HCT116 (cell line): ENCODE measurements around the gene LGR6. TPM values are rescaled to one million over a fixed set of nuclear protein-coding genes. Genes with fewer than 3 reads are reported as not detected.

ENCODE experiments used
- ATAC-seq: fragments of 200-7000 bp; cut with Tn5 transposase; 2 replicates; pipeline ENCODE4 v1.9.1; 2020; ENCODE audit warnings: mild to moderate bottlenecking, moderate library complexity
- BruUV-seq: library from RNA; stranded (reverse); fragments of 400-500 nt; replicated peaks from 2 replicates; lab custom pipeline; 2021; lab: Mats Ljungman, UMichigan
- CTCF ChIA-PET: fragments of 300-600 bp; sonication (Branson Sonifier 250); formaldehyde crosslinking; loops from one replicate; lab custom pipeline; 2021; ENCODE audit warnings: antibody characterized with exemption; lab: Charles Lee
- POLR2A ChIA-PET: fragments of 300-600, 350-600 bp; sonication (Branson Sonifier 250); formaldehyde crosslinking; loops from one replicate; lab custom pipeline; 2021; ENCODE audit warnings: antibody characterized with exemption; lab: Charles Lee
- RAD21 ChIA-PET, 2 experiments: fragments of 300-600 bp; sonication (Branson Sonifier 250); formaldehyde crosslinking; loops; one replicate each; lab custom pipeline; 2023; ENCODE audit warnings: low total read pairs in 2 of 2; ENCODE audit not compliant: uncharacterized antibody in 2 of 2, unreplicated experiment in 2 of 2, low non-redundant PET in 1 of 2; lab: Charles Lee
- DNase-seq: peaks from one replicate; pipeline ENCODE4 v3.0.0-alpha.2; 2010; ENCODE audit warnings: low read depth, low spot score
- H2AFZ ChIP-seq: fragments of 200-600 bp; shearing (Covaris generic), sonication (generic); 2 replicates; pipeline ENCODE4 v1.6.1; 2017; ENCODE audit warnings: low read depth, mixed run types, mixed read lengths, antibody characterized with exemption, low read length; ENCODE audit not compliant: poor library complexity, severe bottlenecking
- H3K27ac ChIP-seq: 2 replicates; pipeline ENCODE4 v1.5.1; 2012; ENCODE audit warnings: low read depth, low read length
- H3K27me3 ChIP-seq: fragments of 200-600 bp; sonication (generic); 2 replicates; pipeline ENCODE4 v1.6.1; 2016; ENCODE audit warnings: mixed run types, low read length, mixed read lengths; ENCODE audit not compliant: insufficient read depth
- H3K36me3 ChIP-seq, 2 experiments: fragments of 200-500 bp in 1 of 2; fragments of 200-600 bp in 1 of 2; sonication (Bioruptor generic) in 1 of 2; sonication (generic) in 1 of 2; 2 replicates each; pipeline versions ENCODE4 v1.5.1 to v1.6.1; 2014 to 2016; ENCODE audit warnings: low read length in 2 of 2, inconsistent platforms in 1 of 2, mixed read lengths in 1 of 2, mixed run types in 1 of 2; ENCODE audit not compliant: insufficient read depth in 2 of 2, control insufficient read depth in 1 of 2
- H3K4me1 ChIP-seq, 2 experiments: fragments of 200-600 bp in 1 of 2; sonication (generic) in 1 of 2; 2 replicates each; pipeline versions ENCODE4 v1.5.1 to v1.6.1; 2012 to 2017; ENCODE audit warnings: low read length in 2 of 2, inconsistent platforms in 1 of 2, mild to moderate bottlenecking in 1 of 2, mixed read lengths in 1 of 2, mixed run types in 1 of 2, moderate library complexity in 1 of 2; ENCODE audit not compliant: insufficient read depth in 2 of 2, control insufficient read depth in 1 of 2
- H3K4me2 ChIP-seq: fragments of 200-600 bp; sonication (generic); 2 replicates; pipeline ENCODE4 v1.6.1; 2017; ENCODE audit warnings: mixed run types, low read length, mixed read lengths
- H3K4me3 ChIP-seq, 2 experiments: fragments of 200-600 bp in 1 of 2; sonication (generic) in 1 of 2; replicated peaks in 1 of 2; 2 replicates each; pipeline ENCODE4 v1.5.1; 2011 to 2016; ENCODE audit warnings: low read length in 2 of 2, control low read depth in 1 of 2, low read depth in 1 of 2, mild to moderate bottlenecking in 1 of 2, mixed read lengths in 1 of 2, mixed run types in 1 of 2
- H3K79me2 ChIP-seq: fragments of 200-600 bp; sonication (generic); 2 replicates; pipeline ENCODE4 v1.6.1; 2017; ENCODE audit warnings: mild to moderate bottlenecking, mixed run types, low read length, moderate library complexity, mixed read lengths; ENCODE audit not compliant: insufficient read depth
- H3K9ac ChIP-seq: fragments of 200-600 bp; sonication (generic); 2 replicates; pipeline ENCODE4 v1.6.1; 2016; ENCODE audit warnings: low read length, mixed read lengths
- H3K9me2 ChIP-seq: fragments of 200-600 bp; sonication (generic), shearing (Covaris generic); 2 replicates; pipeline ENCODE4 v1.6.1; 2017; ENCODE audit warnings: mixed run types, mild to moderate bottlenecking, moderate library complexity; ENCODE audit not compliant: insufficient read depth
- H3K9me3 ChIP-seq, 2 experiments: fragments of 200-500 bp in 1 of 2; fragments of 200-600 bp in 1 of 2; sonication (Bioruptor generic) in 1 of 2; sonication (generic) in 1 of 2; 2 replicates each; pipeline ENCODE4 v1.6.1; 2014 to 2017; ENCODE audit warnings: low read length in 2 of 2, mixed read lengths in 2 of 2, inconsistent platforms in 1 of 2, low read depth in 1 of 2, mild to moderate bottlenecking in 1 of 2, mixed run types in 1 of 2, moderate library complexity in 1 of 2; ENCODE audit not compliant: control insufficient read depth in 1 of 2, insufficient read depth in 1 of 2
- H4K20me1 ChIP-seq: fragments of 200-600 bp; sonication (generic), shearing (Covaris generic); 2 replicates; pipeline ENCODE4 v1.6.1; 2017; ENCODE audit warnings: mixed run types, mild to moderate bottlenecking, moderate library complexity; ENCODE audit not compliant: insufficient read depth
- ATF3 ChIP-seq: IDR thresholded peaks from 2 replicates; pipeline ENCODE4 v1.6.1; 2012
- CBX3 ChIP-seq: IDR thresholded peaks from 2 replicates; pipeline ENCODE4 v1.6.1; 2012; ENCODE audit warnings: low read depth
- EGR1 ChIP-seq: IDR thresholded peaks from 2 replicates; pipeline ENCODE4 v1.6.1; 2012; ENCODE audit warnings: low read depth
- ELF1 ChIP-seq: IDR thresholded peaks from 2 replicates; pipeline ENCODE4 v1.6.1; 2012; ENCODE audit warnings: low read depth, borderline replicate concordance
- EZH2 ChIP-seq: fragments of 200-600 bp; sonication (generic); IDR thresholded peaks from 2 replicates; pipeline ENCODE4 v1.6.1; 2017; ENCODE audit warnings: antibody characterized with exemption, mixed run types
- EZH2phosphoT487 ChIP-seq: fragments of 200-600 bp; IDR thresholded peaks from 2 replicates; pipeline ENCODE4 v1.6.1; 2018; ENCODE audit warnings: antibody characterized with exemption, borderline replicate concordance
- FOSL1 ChIP-seq: IDR thresholded peaks from 2 replicates; pipeline ENCODE4 v1.6.1; 2012; ENCODE audit warnings: low read depth
- RAD21 ChIP-seq: IDR thresholded peaks from 2 replicates; pipeline ENCODE4 v1.6.1; 2012; ENCODE audit warnings: low read depth, mild to moderate bottlenecking
- SIN3A ChIP-seq: IDR thresholded peaks from 2 replicates; pipeline ENCODE4 v1.6.1; 2012; ENCODE audit warnings: low read depth
- SRF ChIP-seq: IDR thresholded peaks from 2 replicates; pipeline ENCODE4 v1.6.1; 2012; ENCODE audit warnings: low read depth
- TCF7L2 ChIP-seq: IDR thresholded peaks from 2 replicates; pipeline ENCODE4 v1.7.0; 2011; ENCODE audit warnings: borderline replicate concordance, inconsistent platforms; ENCODE audit not compliant: insufficient read depth, insufficient read length; ENCODE audit errors: extremely low read depth
- YY1 ChIP-seq: IDR thresholded peaks from 2 replicates; pipeline ENCODE4 v1.6.1; 2011; ENCODE audit warnings: low read length, low read depth, moderate library complexity, mild to moderate bottlenecking; ENCODE audit not compliant: insufficient replicate concordance; ENCODE audit errors: extremely low read depth
- ZBTB33 ChIP-seq: IDR thresholded peaks from 2 replicates; pipeline ENCODE4 v1.6.1; 2011; ENCODE audit warnings: mild to moderate bottlenecking, low read length, moderate library complexity; ENCODE audit not compliant: insufficient replicate concordance; ENCODE audit errors: extremely low read depth
- ZFX ChIP-seq: fragments of 450-650 bp; IDR thresholded peaks from 2 replicates; pipeline ENCODE4 v1.6.1; 2017
- ZNF274 ChIP-seq: fragments of 200-500 bp; sonication (Bioruptor generic); IDR thresholded peaks from 2 replicates; pipeline ENCODE4 v1.6.1; 2014; ENCODE audit warnings: mild to moderate bottlenecking, low read depth, low read length, inconsistent platforms
- intact Hi-C: fragments of 100-400 bp; cut with micrococcal nuclease; formaldehyde crosslinking; loops from 2 replicates; pipeline ENCODE4 v1.10.0; 2022
- total RNA-seq: library from RNA; stranded (reverse); gene quantifications from one replicate; pipeline ENCODE4 v1.2.1, GENCODE V29; 2021; ENCODE audit not compliant: unreplicated experiment
- TF ChIP-seq, protein P1 (sequence below), 3 experiments: fragments of 200-600 bp in 1 of 3; sonication (generic) in 1 of 3; IDR thresholded peaks in 2 of 3; conservative IDR thresholded peaks in 1 of 3; 2 replicates each; pipeline ENCODE4 v1.5.1; 2012 to 2017; ENCODE audit warnings: low read depth in 2 of 3, low read length in 2 of 3, antibody characterized with exemption in 1 of 3, borderline replicate concordance in 1 of 3, control low read depth in 1 of 3, mild to moderate bottlenecking in 1 of 3, mixed read lengths in 1 of 3, mixed run types in 1 of 3, moderate library complexity in 1 of 3; ENCODE audit not compliant: insufficient read depth in 1 of 3

Gene LGR6
- total RNA-seq, 1 experiment from 2014 or later: 0.20 TPM

- no peaks in the 10 kb centered on the region for H3K36me3 ChIP-seq
Measured at GRCh38 chr1:202227997-202228401, 34.4 kb downstream of the LGR6 start.

DNA sequence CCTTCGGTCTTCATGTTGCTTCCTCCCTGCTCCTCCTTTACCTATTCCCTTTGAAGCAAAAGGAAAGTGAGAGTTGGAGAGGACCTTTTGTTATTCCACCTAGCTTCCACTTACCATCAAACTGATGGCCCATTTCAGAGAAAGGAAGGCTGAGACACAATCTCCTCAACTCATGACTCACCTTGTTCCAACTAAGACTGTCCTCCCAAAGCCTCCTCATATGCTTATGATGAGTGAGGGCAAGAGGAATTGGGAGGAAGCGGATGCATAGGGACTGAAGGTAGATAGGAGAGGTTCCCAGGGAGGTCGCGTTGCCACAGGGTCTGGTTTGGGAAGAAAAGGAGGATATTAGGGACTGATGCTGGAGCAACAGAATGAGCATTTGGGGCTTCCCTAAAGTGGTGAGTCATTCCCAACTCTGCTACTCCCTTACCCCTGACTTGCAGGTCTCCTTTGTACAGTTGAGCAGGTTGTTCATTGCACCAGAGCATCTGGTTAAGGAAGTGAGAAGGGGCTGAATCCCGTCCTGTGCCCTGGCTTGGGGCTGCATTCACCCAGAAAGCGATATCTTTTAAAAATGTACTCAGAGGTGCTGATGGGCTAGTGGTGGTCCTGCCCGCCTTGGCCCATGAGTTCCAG, 35.0 kb downstream of the LGR6 start:
- ChIA-PET RAD21 (no interaction called here), POLR2A (no interaction called here), CTCF (no interaction called here)
- Histone ChIP-seq H4K20me1 (no peaks in the 10 kb centered on the region), H3K9me2 (no peaks in the 10 kb centered on the region), H3K9ac (no peak overlapping the region), H3K27me3 (peaks cover 41% of the 10 kb centered on the region; the same call in 1 of the 2 replicates), H3K9me3 (no peaks in the 10 kb centered on the region), H3K36me3 (no peaks in the 10 kb centered on the region), H3K79me2 (no peaks in the 10 kb centered on the region), H3K4me1 (no peaks in the 10 kb centered on the region), H3K4me3 (no peak overlapping the region), H3K27ac (no peak overlapping the region), H3K4me2 (no peak overlapping the region), H2AFZ (no peak overlapping the region)
- no TSS peak for BruUV-seq
- intact Hi-C loops: no loop called here
- ATAC-seq (no peak), DNase-seq (no peak)
- no peak for TF ChIP-seq EZH2
- no peak for TF ChIP-seq ZNF274
- TF ChIP-seq ZFX: no peak
- no peak for TF ChIP-seq TCF7L2
- no peak for TF ChIP-seq CBX3
- no peak for TF ChIP-seq ATF3
- TF ChIP-seq, protein P1, sequence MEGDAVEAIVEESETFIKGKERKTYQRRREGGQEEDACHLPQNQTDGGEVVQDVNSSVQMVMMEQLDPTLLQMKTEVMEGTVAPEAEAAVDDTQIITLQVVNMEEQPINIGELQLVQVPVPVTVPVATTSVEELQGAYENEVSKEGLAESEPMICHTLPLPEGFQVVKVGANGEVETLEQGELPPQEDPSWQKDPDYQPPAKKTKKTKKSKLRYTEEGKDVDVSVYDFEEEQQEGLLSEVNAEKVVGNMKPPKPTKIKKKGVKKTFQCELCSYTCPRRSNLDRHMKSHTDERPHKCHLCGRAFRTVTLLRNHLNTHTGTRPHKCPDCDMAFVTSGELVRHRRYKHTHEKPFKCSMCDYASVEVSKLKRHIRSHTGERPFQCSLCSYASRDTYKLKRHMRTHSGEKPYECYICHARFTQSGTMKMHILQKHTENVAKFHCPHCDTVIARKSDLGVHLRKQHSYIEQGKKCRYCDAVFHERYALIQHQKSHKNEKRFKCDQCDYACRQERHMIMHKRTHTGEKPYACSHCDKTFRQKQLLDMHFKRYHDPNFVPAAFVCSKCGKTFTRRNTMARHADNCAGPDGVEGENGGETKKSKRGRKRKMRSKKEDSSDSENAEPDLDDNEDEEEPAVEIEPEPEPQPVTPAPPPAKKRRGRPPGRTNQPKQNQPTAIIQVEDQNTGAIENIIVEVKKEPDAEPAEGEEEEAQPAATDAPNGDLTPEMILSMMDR (IDR thresholded peaks at IDR 0.05 in 2 of 3, conservative IDR thresholded peaks at IDR 0.05 in 1 of 3; ENCODE audit: borderline replicate concordance in 1 of 3, insufficient read depth in 1 of 3, low read depth in 2 of 3, low read length in 2 of 3): no peak
- TF ChIP-seq ELF1: no peak
- no peak for TF ChIP-seq EGR1
- TF ChIP-seq RAD21: no peak
- TF ChIP-seq EZH2phosphoT487: no peak
- TF ChIP-seq FOSL1: no peak
- no peak for TF ChIP-seq YY1
- TF ChIP-seq ZBTB33: no peak
- no peak for TF ChIP-seq SIN3A

More at GRCh38 chr1:202227997-202228401, 34.4 kb downstream of the LGR6 start:
- H2AFZ ChIP-seq: no peak overlapping the region
- no peak overlapping the region for H3K9ac ChIP-seq
- intact Hi-C loops: no loop called here
- ChIA-PET POLR2A (no interaction called here), CTCF (no interaction called here), RAD21 (no interaction called here)
- DNase-seq (no peak), ATAC-seq (no peak)
- no TSS peak for BruUV-seq
- no peak overlapping the region for H3K27ac ChIP-seq
- no peaks in the 10 kb centered on the region for H3K79me2 ChIP-seq
- H3K4me3 ChIP-seq: no peak overlapping the region
- no peaks in the 10 kb centered on the region for H4K20me1 ChIP-seq
- peaks cover under 1 to 1% of the 10 kb centered on the region in 2 experiments; a peak in 2 of 4 replicates for H3K4me1 ChIP-seq
- no peak overlapping the region for H3K4me2 ChIP-seq
- no peak for TF ChIP-seq EZH2phosphoT487
- TF ChIP-seq SRF: no peak
- no peak for TF ChIP-seq TCF7L2
- peaks cover 41% of the 10 kb centered on the region; the same call in 1 of the 2 replicates for H3K27me3 ChIP-seq
- H3K9me3 ChIP-seq: no peaks in the 10 kb centered on the region
- no peaks in the 10 kb centered on the region for H3K9me2 ChIP-seq
